ENCODE data around the gene PASK. TPM values are rescaled to one million over a fixed set of nuclear protein-coding genes. Genes with fewer than 3 reads are reported as not detected.

PASK gene
- total and polyA plus RNA-seq, 8 donors: 0.58 to 56.7 (median 5.9) TPM

DNA sequence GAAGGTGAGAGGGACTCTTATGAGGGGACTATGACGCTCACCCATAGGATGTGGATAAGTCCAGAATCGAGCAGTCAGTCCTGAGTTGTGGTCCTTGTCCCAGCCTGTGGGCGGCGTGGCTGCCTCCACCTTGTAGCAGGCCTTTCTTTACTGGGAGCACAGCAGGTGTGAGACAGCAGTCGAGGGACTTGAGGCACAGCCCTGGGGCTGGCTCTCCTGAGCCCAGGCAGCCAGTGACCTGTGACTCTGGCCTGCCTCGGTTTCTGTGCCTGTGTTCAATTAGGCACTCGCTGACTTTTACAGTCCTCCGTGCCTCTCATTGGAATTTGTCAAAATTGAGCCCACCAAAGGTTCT, 9.3 kb upstream of the PASK start:
- 88 to 95% (median 91%) methylated on average over 8 of the region's 8 CpGs for WGBS, 5 donors
- intact Hi-C loops (cut with DNase I; ENCODE audit: low total_unique reads): no loop called here
- no peak for DNase-seq
- Histone ChIP-seq H3K4me1 (peaks cover 0 to 15% (median 7%) of the 10 kb centered on the region in 4 donors), H3K27ac (no peak overlapping the region), H3K4me3 (no peak overlapping the region), H3K9me3 (no peaks in the 10 kb centered on the region), H3K36me3 (peaks cover 33 to 92% (median 87%) of the 10 kb centered on the region in 4 donors), H3K27me3 (no peaks in the 10 kb centered on the region)
- no peak for TF ChIP-seq POLR2AphosphoS5 (IDR thresholded peaks at IDR 0.05)
- no peak for TF ChIP-seq POLR2A (IDR thresholded peaks at IDR 0.05)
- no peak for TF ChIP-seq EP300 (IDR thresholded peaks at IDR 0.05)
- TF ChIP-seq, protein P1, sequence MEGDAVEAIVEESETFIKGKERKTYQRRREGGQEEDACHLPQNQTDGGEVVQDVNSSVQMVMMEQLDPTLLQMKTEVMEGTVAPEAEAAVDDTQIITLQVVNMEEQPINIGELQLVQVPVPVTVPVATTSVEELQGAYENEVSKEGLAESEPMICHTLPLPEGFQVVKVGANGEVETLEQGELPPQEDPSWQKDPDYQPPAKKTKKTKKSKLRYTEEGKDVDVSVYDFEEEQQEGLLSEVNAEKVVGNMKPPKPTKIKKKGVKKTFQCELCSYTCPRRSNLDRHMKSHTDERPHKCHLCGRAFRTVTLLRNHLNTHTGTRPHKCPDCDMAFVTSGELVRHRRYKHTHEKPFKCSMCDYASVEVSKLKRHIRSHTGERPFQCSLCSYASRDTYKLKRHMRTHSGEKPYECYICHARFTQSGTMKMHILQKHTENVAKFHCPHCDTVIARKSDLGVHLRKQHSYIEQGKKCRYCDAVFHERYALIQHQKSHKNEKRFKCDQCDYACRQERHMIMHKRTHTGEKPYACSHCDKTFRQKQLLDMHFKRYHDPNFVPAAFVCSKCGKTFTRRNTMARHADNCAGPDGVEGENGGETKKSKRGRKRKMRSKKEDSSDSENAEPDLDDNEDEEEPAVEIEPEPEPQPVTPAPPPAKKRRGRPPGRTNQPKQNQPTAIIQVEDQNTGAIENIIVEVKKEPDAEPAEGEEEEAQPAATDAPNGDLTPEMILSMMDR (IDR thresholded peaks at IDR 0.05): no peak

DNA sequence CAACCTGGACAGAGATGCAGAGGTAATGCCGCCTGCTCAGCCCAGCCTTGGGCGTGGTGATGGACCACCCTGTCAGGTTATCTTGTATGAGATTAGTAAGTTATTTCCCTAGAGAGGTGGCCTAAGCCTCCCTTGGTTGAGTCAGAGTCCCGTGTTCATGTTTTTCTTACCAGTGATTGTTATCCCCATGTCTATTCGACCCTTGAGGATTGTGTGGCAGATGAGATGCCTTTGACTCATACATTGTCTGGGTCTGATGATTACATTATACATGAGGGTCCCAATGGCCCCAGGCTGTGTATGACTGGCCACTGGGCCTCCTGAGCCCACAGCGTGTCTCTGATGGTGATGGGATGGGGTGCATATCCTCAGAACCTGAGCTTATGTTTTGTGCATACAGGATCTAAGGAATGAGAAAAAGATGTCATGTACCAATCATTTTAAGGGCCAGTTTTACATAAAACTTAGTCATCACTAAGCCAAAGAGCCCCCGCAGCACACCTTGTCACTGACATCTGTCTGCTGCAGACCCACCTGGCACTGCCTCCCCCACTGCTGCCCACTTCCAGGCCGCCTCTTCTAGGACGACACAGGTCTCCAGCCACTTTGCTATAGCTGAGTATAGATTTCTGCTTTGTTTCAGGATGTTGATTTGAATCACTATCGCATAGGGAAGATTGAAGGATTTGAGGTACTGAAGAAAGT, 8.7 kb upstream of the PASK start:
- TF ChIP-seq EP300 (IDR thresholded peaks at IDR 0.05) (no peak), POLR2AphosphoS5 (IDR thresholded peaks at IDR 0.05) (no peak), POLR2A (IDR thresholded peaks at IDR 0.05) (no peak)
- TF ChIP-seq, protein P1 (IDR thresholded peaks at IDR 0.05): no peak
- DNase-seq: no peak
- Histone ChIP-seq H3K4me3 (no peak overlapping the region), H3K27ac (no peak overlapping the region), H3K27me3 (no peaks in the 10 kb centered on the region), H3K9me3 (no peaks in the 10 kb centered on the region), H3K36me3 (peaks cover 29 to 92% (median 86%) of the 10 kb centered on the region in 4 donors), H3K4me1 (peaks cover 0 to 15% (median 7%) of the 10 kb centered on the region in 4 donors)
- intact Hi-C loops (cut with DNase I; ENCODE audit: low total_unique reads): no loop called here
- 90 to 94% (median 93%) methylated on average over 9 of the region's 9 CpGs for WGBS, 5 donors

DNA sequence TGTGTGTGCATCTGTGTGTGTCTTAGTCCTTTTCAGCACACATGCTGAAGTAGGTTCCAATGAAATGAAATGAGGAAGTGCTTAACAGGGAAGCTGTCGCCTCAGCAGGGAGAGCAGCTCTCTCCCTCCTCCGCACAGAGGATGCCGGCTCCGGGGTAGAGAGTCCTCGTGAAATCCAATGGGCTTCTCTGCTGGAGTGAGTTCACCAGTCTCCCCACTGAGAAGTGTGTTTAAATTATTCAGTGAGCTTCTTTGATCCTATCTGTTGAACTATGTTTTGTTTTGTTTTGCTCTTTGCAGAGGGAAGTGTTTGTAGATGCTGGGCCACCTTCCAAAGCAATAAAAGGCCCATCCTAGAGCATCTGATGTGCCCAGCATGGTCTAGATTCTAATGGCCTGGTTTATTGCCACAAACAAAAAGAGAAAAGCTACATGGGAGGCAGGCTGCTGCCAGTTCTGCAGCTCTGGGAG, 7.7 kb upstream of the PASK start:
- no peak overlapping the region for H3K27ac ChIP-seq
- intact Hi-C loops (cut with DNase I; ENCODE audit: low total_unique reads): no loop called here
- DNase-seq: no peak
- 64 to 76% (median 74%) methylated on average over 5 of the region's 5 CpGs for WGBS, 5 donors
- no peaks in the 10 kb centered on the region for H3K27me3 ChIP-seq
- no peak for TF ChIP-seq EP300 (IDR thresholded peaks at IDR 0.05)
- no peak for TF ChIP-seq POLR2AphosphoS5 (IDR thresholded peaks at IDR 0.05)
- TF ChIP-seq, protein P1 (IDR thresholded peaks at IDR 0.05): no peak
- no peak for TF ChIP-seq POLR2A (IDR thresholded peaks at IDR 0.05)
- peaks cover 0 to 9% (median 5%) of the 10 kb centered on the region in 4 donors for H3K4me1 ChIP-seq
- peaks cover 26 to 84% (median 80%) of the 10 kb centered on the region in 4 donors for H3K36me3 ChIP-seq
- no peak overlapping the region for H3K4me3 ChIP-seq
- H3K9me3 ChIP-seq: no peaks in the 10 kb centered on the region

DNA sequence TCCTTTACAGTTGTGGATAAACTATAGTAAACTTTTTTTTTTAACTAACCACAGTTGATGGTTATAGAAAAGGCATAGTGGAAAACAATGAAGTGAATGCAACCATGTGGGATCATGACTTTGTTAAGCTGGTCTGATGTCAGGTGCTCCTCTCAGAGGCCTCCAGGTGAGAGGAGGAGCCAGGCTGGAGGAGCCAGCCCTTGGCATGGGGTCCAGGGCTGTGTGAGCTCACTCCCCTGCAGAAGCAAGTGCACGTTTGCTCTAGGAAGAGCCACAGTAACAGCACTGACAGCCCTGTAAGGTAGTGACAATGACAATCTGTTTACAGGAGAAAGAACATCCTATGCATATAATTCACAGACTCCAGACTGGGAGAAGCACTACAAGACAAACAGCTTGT, 6.7 kb upstream of the PASK start:
- Histone ChIP-seq H3K9me3 (no peaks in the 10 kb centered on the region), H3K27me3 (no peaks in the 10 kb centered on the region), H3K27ac (no peak overlapping the region), H3K36me3 (peaks cover 26 to 75% (median 72%) of the 10 kb centered on the region in 4 donors), H3K4me1 (peaks cover 4 to 15% (median 11%) of the 10 kb centered on the region in 4 donors), H3K4me3 (no peak overlapping the region)
- intact Hi-C loops (cut with DNase I; ENCODE audit: low total_unique reads): no loop called here
- TF ChIP-seq EP300 (IDR thresholded peaks at IDR 0.05) (no peak), POLR2AphosphoS5 (IDR thresholded peaks at IDR 0.05) (no peak), POLR2A (IDR thresholded peaks at IDR 0.05) (no peak)
- TF ChIP-seq, protein P1 (IDR thresholded peaks at IDR 0.05): no peak
- DNase-seq: no peak
- WGBS, 5 donors: 48 to 73% (median 67%) methylated on average over 1 of the region's 1 CpG
